T-helper 1 cell treated with Interleukin-12 subunit alpha and Interleukin-12 subunit beta and Interleukin-4 antibody, amounts not matched to agents 30 μg/mL and 1 μg/mL, for 36 hours (primary cell): ENCODE data around the gene ING3.

Source experiments
- H3K27ac Mint-ChIP-seq: one replicate; pipeline ENCODE4 v1.8.0; 2021; ENCODE audit warnings: mild to moderate bottlenecking, mixed read lengths
- H3K27me3 Mint-ChIP-seq: one replicate; pipeline ENCODE4 v1.8.0; 2021; ENCODE audit warnings: low read depth, mixed read lengths
- H3K36me3 Mint-ChIP-seq: one replicate; pipeline ENCODE4 v1.8.0; 2021; ENCODE audit warnings: low read depth, mixed read lengths
- H3K4me1 Mint-ChIP-seq: one replicate; pipeline ENCODE4 v1.8.0; 2021; ENCODE audit warnings: low read depth, mixed read lengths
- H3K4me3 Mint-ChIP-seq: one replicate; pipeline ENCODE4 v1.8.0; 2021; ENCODE audit warnings: mild to moderate bottlenecking, moderate library complexity, mixed read lengths
- H3K9me3 Mint-ChIP-seq: one replicate; pipeline ENCODE4 v1.8.0; 2021; ENCODE audit warnings: mixed read lengths

The ING3 gene

GRCh38 chr7:120989257-120990220 is 39.0 kb downstream of the ING3 start:
- Mint-ChIP-seq H3K4me3 (peak overlapping the region; percentile 67), H3K27ac (no peak overlapping the region), H3K36me3 (no peaks in the 10 kb centered on the region), H3K9me3 (no peaks in the 10 kb centered on the region), H3K4me1 (peaks cover 11% of the 10 kb centered on the region), H3K27me3 (peaks cover 68% of the 10 kb centered on the region)

DNA sequence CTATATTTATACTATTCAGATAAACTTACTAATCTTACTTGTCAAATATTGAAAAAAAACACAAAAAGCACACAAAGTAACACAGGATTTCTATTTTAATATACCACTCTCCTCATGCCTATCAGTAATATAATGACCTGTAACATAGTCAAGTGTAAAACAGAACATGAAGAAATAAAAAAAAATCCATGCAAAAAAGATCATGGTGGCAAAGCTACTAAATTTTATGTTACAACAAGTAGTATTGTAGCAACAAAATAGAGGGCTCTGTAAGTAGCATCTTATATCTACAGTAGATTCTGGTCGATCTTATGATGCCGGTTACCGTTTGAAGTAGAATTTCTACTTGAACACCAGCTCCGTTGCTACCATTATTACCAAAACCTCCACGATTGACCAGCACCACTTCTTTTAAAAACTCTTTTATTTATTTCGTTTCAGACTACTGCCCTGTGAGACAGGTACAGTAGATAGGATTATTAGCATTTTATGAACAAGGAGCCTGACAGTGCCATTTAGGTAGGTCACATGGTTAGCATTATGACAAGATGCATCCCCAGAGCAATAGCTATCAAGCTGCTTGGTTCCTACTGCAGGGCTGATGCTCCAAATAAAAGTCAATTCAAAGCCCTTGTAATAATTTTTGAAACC is 40.0 kb downstream of the ING3 start:
- Mint-ChIP-seq H3K36me3 (no peaks in the 10 kb centered on the region), H3K9me3 (no peaks in the 10 kb centered on the region), H3K27ac (no peak overlapping the region), H3K27me3 (peaks cover 70% of the 10 kb centered on the region), H3K4me3 (no peak overlapping the region), H3K4me1 (peaks cover 11% of the 10 kb centered on the region)

DNA sequence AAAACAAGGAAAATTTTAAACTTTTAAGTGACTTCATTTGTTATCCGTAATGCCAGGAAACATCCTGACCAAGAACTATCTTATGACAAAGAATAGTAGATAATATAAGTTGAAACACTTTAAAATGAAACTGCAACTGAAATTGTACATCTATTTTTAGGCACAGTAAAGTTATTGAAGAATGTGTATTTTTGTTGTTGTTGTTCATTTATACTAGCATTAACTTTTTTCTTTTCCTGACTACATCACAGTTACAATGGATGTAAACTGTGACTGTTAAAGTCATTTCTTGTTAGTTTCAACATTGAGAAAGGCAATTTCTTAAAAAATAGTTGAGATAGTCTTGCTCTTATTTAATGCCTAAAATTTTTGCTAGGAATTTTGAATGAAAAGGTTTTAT is 40.6 kb downstream of the ING3 start:
- Mint-ChIP-seq H3K4me1 (peaks cover 11% of the 10 kb centered on the region), H3K27ac (no peak overlapping the region), H3K27me3 (peaks cover 70% of the 10 kb centered on the region), H3K4me3 (no peak overlapping the region), H3K36me3 (no peaks in the 10 kb centered on the region), H3K9me3 (no peaks in the 10 kb centered on the region)

GRCh38 chr7:120991581-120991980 is 41.0 kb downstream of the ING3 start:
- Mint-ChIP-seq H3K4me1 (peaks cover 13% of the 10 kb centered on the region), H3K27ac (no peak overlapping the region), H3K27me3 (peaks cover 71% of the 10 kb centered on the region), H3K36me3 (no peaks in the 10 kb centered on the region), H3K4me3 (no peak overlapping the region), H3K9me3 (no peaks in the 10 kb centered on the region)

GRCh38 chr7:120992272-120992964 is 41.8 kb downstream of the ING3 start:
- Mint-ChIP-seq H3K27me3 (peaks cover 69% of the 10 kb centered on the region), H3K4me3 (no peak overlapping the region), H3K27ac (no peak overlapping the region), H3K36me3 (no peaks in the 10 kb centered on the region), H3K4me1 (peaks cover 17% of the 10 kb centered on the region), H3K9me3 (no peaks in the 10 kb centered on the region)

- Mint-ChIP-seq H3K4me3 (no peak overlapping the region), H3K9me3 (no peaks in the 10 kb centered on the region), H3K36me3 (no peaks in the 10 kb centered on the region), H3K27me3 (peaks cover 63% of the 10 kb centered on the region), H3K4me1 (peaks cover 10% of the 10 kb centered on the region), H3K27ac (no peak overlapping the region)
Measured at GRCh38 chr7:120992965-120993494, 42.5 kb downstream of the ING3 start.

DNA sequence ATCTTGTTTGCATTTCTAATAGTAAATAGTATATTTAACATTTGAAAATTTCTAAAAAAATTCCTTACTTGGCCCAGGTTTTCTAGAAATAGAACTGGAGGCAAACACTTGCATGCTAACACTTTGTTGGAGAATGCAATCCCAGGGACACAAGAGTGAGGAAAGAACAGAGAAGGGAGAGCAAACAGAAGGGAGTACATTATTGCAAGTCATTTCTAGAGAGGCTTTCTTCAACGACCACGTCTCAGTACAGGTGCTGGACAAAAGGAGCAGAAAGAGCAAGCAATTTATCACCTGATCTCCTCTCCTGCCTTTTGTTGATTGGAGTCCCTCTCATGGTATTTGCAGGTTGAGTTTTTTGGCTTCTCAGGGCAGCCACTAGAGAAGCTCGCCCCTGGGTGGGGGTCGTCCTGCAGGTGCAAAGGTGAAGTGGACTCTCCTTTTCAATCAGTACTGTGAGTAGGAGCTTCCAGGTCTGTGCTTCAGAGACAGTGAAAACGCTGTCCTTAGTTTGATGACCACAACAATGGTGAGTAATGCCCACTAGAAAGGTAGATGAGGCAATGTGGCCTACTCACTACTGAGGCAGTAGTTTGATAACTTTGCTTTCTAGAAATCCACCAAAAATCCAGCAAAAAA is 43.1 kb downstream of the ING3 start:
- no peaks in the 10 kb centered on the region for H3K9me3 Mint-ChIP-seq
- no peak overlapping the region for H3K27ac Mint-ChIP-seq
- H3K4me3 Mint-ChIP-seq = no peak overlapping the region
- peaks cover 56% of the 10 kb centered on the region for H3K27me3 Mint-ChIP-seq
- peaks cover 8% of the 10 kb centered on the region for H3K4me1 Mint-ChIP-seq
- no peaks in the 10 kb centered on the region for H3K36me3 Mint-ChIP-seq

- Mint-ChIP-seq H3K9me3 (no peaks in the 10 kb centered on the region), H3K27me3 (peaks cover 46% of the 10 kb centered on the region), H3K4me1 (peaks cover 6% of the 10 kb centered on the region), H3K27ac (no peak overlapping the region), H3K4me3 (no peak overlapping the region), H3K36me3 (no peaks in the 10 kb centered on the region)
Measured at GRCh38 chr7:120994512-120995410, 44.2 kb downstream of the ING3 start.

- no peak overlapping the region for H3K4me3 Mint-ChIP-seq
- H3K36me3 Mint-ChIP-seq = no peaks in the 10 kb centered on the region
- H3K9me3 Mint-ChIP-seq = no peaks in the 10 kb centered on the region
- H3K4me1 Mint-ChIP-seq = peaks cover 9% of the 10 kb centered on the region
- H3K27me3 Mint-ChIP-seq = peaks cover 40% of the 10 kb centered on the region
- H3K27ac Mint-ChIP-seq = no peak overlapping the region
Measured at GRCh38 chr7:120995654-120996053, 45.1 kb downstream of the ING3 start.

DNA sequence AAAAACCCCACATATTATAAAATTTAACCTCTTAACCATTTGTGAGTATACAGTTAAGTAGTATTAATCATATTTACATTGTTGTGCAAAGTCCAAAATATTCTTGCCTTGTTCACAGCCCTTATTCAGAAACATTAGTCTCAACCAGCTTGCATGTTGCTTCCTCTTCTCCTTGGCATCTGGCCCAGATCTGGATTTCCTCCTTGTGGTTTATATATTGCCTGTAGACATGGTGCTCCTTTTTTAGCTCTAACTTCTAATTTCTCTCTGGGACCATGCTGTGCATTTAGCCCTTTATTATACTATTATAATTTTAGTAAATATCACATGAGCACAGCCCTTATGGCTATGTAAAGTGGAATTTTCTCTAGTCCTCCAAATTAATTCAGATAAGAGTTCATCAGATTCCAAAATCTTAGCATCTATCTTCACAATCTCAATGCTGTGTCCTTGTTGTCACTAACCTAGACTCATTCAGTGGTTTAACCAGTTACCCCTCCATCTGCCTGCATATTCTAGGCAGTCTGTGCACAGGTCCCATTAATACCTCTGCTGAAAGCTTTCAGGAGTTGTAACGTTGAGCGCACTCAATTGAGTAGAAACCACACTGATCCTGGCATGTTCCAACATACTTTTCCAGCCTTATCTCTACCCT is 45.9 kb downstream of the ING3 start:
- no peak overlapping the region for H3K4me3 Mint-ChIP-seq
- H3K27me3 Mint-ChIP-seq = peaks cover 38% of the 10 kb centered on the region
- H3K4me1 Mint-ChIP-seq = peaks cover 9% of the 10 kb centered on the region
- H3K9me3 Mint-ChIP-seq = no peaks in the 10 kb centered on the region
- H3K36me3 Mint-ChIP-seq = no peaks in the 10 kb centered on the region
- no peak overlapping the region for H3K27ac Mint-ChIP-seq

- Mint-ChIP-seq H3K36me3 (no peaks in the 10 kb centered on the region), H3K27ac (no peak overlapping the region), H3K27me3 (peaks cover 38% of the 10 kb centered on the region), H3K4me1 (peaks cover 9% of the 10 kb centered on the region), H3K4me3 (no peak overlapping the region), H3K9me3 (no peaks in the 10 kb centered on the region)
Measured at GRCh38 chr7:120996988-120997345, 46.4 kb downstream of the ING3 start.

DNA sequence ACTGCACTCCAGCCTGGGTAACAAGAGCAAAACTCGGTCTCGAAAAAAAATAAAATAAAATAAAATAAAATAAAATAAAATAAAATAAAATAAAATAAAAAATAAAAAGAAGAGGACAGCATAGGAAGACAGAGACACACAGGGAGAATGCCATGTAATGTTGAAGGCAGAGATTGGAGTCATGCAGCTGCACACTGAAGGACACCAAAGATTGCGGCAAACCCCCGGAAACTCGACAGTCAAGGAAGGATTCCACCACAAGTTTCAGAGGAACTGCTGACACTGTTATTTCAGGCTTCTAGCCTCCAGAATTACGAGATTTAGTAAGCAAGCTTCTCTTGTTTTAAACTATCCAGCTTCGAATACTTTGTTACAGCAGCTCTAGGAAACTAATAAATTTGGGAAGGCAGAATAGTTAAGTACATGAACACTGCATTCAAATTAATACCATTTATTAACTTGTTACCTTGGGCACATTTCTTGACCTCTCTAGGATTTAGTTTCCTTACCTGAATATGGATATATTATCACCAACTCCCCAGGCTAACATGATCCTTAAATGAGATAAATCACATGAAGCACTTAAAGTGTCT is 47.4 kb downstream of the ING3 start:
- Mint-ChIP-seq H3K4me1 (peaks cover 9% of the 10 kb centered on the region), H3K27me3 (peaks cover 32% of the 10 kb centered on the region), H3K4me3 (no peak overlapping the region), H3K36me3 (no peaks in the 10 kb centered on the region), H3K9me3 (no peaks in the 10 kb centered on the region), H3K27ac (no peak overlapping the region)

GRCh38 chr7:120998520-120998919 is 47.9 kb downstream of the ING3 start:
- H3K4me3 Mint-ChIP-seq = no peak overlapping the region
- H3K36me3 Mint-ChIP-seq = no peaks in the 10 kb centered on the region
- H3K27me3 Mint-ChIP-seq = peaks cover 32% of the 10 kb centered on the region
- H3K27ac Mint-ChIP-seq = no peak overlapping the region
- peaks cover 9% of the 10 kb centered on the region for H3K4me1 Mint-ChIP-seq
- no peaks in the 10 kb centered on the region for H3K9me3 Mint-ChIP-seq
